Measurements from ENCODE around the gene GIPC3.
"Not testable (repeated sequence)": the region's sequence is repeated elsewhere in the genome, so short reads cannot be mapped to it uniquely, and the experiment has no call there.

GIPC3 gene

DNA sequence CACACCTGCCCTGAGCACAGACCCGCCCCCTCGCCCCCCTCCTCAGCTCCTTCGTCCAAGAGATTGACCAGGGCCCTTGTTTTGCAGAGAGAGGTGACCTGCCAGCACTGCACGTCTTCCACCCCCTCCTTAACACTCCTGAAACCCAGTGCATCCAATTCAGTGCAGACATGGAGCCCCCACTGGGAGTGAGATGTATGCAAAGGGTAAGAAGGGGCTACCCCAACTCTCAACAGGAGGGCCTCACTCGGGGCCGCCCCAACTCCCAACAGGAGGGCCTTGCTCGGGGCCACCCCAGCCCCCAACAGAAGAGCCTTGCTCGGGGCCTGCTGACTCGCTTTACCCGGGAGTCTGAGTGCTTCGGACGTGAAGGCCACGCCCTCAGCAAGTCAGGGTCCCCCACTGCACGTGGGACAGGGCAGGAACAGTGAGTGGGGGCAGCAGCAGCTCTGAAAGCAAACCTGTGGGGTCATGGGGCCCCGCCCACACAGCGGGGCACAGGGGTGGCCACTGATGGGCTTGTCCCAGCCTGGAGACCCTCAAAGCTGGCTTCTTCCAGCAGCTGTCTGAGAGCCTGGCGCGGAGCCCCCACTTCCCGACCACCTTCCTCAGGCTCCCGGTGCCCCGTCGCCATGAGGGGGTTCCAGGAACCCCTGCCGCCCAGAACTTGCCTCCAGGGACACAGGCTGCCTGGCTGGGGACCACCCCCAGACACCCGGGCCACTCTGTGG is 35.7 kb downstream of the GIPC3 start:
- DNase-seq: no peak

DNA sequence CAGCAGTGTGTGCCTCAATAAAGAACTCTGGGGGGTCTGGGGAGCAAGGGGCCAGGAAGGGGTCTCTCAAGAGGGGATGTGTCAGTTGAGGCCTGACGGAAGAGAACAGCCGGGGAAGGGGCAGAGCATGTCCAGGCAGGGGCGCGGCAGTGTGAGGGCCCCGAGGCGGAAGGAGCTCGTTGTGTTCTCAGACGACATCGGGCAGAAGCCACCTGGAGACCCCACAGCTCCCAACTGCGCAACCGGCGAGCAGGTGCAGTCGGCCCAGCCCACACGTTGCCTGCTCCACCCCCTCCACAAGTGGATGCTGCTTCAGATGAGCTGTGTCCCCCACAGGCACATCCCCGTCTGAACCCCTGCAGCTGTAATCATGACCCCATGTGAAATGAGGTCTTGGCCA is 36.4 kb downstream of the GIPC3 start:
- DNase-seq: no peak

DNA sequence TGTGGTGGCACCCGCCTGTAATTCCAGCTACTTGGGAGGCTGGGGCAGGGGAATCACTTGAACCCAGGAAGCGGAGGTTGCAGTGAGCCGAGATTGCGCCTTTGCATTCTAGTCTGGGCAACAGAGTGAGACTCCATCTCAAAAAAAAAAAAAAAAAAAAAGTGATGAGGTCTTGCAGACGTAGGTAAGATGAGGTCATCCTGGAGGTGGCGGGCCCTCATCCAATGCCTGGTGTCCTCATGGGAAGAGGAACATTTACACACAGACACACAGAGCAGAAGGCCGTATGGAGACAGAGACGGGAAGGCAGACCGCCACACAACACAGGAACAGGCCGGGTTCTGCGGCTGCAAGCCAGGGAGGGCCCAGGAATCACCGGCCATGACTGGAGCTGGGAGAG is 36.9 kb downstream of the GIPC3 start:
- no peak for DNase-seq

DNA sequence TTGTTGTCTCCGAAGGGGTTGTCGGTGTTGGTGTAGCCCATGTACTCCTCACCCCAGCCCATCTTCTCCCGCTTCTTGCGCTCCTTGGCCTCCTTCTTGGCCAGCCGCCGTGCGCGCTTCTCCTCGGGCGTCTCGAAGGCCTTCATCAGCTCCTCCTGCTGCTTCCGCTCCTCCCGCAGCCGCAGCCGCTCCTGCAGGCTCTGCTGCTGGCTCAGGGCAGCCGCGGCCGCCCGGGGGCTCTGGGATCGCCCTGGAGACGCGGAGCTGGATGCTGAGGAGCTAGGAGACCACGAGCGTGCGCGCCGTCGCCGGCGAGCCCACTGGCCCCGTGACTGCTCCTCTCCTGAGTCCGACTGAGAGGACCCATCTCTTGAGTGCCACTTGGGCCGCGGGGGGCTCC is 38.4 kb downstream of the GIPC3 start:
- no peak for DNase-seq

DNA sequence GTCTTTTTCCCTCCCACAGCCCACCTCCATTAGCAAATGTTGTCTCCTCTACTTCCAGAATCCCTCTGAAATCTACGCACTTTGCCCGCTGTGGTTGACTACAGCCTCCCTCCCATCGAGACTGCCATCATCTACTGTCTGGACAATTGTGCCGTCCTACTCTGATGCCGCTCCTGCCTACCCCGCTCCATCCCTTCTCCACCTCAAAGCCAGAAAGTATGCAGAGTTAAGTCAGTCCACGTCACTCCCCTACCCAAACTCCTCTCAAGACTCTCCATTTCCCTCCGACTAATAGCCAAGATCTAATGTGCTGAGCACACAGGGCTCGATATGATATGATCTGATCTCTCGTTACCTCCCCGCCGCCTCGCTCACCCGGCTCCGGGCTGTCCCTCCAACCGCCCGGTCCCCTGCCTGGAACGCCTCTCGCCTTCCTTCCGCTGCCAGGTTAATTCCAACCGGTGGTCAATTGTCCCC is 40.8 kb downstream of the GIPC3 start:
- no peak for DNase-seq

DNA sequence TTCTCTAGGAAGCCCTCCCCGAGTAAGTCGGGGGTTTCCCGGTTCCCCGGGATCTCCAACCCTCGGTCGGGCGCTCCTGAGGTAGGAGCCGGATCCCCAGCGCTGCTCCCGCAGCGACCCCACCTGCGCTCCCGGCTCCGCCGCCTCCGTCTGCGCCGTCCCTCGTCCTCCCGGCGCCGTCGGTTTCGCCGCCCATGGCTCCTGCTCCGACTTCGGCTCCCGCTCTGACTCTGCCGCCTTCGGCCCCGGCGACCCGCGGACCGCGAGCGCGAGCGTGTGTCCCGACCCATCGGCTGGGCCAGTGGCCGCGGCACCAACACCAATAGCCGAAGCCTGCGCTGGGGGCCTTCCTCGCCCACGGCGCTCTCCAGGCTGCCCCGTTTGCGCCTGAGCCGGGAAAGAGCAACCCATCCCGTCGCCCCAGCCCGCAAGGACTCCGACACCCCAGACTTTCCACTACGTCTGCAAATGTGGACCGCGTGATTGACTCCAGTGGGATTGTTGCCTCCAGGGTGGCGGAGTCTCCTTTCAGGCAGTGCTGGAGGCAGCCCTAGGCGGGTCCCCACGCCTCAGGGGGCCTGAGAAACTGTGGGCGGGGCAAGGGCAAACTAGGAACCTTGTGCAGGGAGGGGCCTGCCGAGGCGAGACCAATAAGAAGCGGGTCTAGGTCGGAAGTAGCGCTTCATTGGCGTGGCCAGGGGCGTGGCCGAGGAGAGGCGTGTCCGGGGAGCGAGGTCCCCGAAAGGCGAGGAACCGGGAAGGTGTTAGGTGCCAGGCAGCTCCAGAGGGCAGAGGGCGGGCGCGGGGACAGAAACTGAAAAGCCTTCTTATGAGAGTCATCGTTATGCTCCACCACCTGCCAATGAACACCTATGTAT is 41.4 kb downstream of the GIPC3 start, which contains the start of gene CACTIN:
TSS of gene CACTIN (minus strand) at position 318 of the 878 bp plus-strand sequence. CDS start at position 290, 28 bp downstream.
- peak; percentile 95 for DNase-seq

DNA sequence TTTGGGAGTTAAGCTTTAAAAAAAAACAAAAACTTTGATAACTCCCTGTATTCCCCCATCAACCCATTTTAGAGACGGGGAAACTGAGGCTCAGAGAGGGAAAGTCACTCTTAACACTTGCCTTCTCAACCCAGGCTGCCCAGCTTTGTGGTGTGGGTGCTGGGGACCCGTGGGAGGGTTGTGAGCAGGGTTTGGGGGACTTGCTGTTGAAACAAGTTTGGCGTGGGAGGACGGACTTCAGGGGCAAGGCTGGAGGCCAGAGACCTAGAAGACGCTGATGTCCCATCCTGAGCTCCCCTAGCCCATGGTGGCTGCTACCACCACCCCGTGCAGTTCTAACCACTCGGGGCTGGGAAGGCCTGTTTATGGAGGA is 42.1 kb downstream of the GIPC3 start:
- no peak for DNase-seq

DNA sequence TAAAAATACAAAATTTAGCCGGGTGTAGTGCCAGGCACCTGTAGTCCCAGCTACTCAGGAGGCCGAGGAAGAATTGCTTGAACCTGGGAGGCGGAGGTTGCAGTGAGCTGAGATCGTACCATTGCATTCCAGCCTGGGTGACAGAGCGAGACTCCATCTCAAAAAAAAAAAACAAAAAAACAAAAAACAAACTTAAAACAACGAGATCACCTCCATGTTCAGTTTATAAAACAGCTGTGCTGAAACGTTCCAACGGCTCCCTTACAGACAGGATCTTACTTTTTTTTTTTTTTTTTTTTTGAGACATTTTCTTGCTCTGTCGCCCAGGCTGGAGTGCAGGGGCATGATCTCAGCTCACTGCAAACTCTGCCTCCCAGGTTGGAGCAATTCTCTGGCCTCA is 43.5 kb downstream of the GIPC3 start:
- not testable (repeated sequence) for DNase-seq

DNA sequence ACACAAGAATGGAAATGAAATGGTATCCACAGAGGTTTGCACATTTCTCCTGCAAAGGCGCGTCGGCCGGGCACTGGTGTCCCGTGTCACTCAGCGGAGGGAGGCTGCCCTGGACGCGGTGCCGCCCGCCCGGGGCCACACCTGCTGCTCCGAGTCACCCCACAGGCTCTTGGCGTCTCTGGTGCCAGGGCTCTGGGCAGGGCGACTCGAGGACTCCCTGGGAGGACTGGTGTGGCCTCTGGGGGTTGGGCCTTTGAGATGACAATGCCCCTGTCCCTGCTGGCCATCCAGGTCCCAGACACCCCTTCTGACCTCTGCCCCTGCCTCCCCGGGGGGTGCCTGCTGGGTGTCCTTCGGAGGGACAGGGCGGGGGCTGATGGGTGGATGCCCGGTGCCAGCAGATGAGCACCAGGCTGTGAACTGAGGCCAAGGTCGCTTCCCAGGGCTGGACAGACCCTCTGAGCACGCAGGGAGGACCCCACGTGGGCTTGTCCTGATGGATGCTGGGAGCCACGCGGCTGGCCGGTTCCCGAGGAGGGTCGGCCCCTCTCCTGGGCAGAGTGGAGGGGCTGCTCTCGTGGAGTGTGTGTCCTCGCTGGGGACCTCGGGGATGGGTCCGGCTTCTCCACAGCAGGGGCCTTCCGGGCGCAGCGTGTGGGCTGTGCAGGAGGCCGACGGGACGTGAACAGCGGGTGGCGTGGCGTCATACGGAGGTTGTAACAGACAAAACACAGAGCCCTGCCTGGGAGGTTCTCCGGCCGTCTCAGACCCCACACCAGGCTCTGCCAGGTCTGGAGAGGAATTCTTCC is 46.0 kb downstream of the GIPC3 start:
- DNase-seq: no peak

DNA sequence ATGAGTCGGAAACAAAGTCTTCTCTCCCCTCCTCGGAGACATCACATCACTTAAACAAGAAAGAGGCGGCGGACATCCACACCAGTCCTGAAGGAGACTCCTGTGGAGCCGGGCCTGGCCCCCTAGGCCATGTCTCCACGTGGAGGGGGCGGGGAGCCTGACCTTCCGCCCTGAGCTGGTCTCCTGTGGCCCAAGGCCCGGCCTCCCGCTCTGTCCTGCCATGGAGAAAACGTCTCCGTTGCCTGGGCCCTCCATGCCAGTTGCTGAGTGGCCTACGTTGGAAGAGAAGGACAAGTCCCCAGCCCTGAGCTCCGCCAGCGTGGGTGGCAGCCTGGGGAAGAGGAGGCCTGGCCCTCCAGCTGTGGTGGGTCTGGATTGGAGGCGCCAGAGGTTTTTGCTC is 46.8 kb downstream of the GIPC3 start:
- DNase-seq: no peak

DNA sequence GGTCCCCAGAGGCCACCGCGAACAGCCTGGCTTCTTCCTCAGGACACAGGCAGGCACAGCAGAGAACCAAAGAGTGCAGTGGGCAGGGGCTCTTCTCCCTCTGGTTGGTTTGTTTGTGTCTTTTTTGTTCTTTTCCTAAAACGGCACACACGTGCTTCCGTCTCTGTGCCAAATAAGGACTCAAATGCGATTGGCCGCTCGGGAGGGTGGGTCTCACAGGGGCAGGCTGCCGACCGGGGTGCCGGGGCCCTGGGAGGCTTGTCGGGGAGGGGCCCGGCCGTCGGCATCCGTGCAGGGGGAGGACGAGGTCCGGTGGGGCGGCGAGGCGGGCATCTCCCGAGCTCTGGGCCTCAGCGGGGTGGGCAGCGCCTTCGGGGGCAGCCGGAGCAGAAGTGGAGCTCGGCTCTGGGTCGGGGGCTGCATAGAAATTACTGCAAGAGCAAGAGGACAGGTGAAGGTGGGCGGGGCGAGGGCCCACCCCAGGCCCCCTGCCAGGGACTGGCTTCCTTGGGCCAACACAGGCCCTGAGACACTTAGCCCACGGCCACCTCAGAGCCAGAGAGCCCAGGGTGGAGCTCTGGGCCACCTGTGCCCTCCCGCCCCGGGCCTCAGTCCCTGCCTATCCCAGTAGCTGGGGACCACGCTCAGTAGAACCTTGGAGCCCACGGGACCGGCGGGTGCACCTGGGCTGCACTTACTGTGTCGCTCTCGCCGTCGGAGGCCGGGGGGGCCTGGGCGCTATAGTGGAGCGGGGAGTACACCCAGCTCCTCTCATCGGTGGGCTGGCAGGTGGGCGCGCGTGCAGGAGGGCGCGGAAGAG is 47.7 kb downstream of the GIPC3 start:
- DNase-seq: no peak

DNA sequence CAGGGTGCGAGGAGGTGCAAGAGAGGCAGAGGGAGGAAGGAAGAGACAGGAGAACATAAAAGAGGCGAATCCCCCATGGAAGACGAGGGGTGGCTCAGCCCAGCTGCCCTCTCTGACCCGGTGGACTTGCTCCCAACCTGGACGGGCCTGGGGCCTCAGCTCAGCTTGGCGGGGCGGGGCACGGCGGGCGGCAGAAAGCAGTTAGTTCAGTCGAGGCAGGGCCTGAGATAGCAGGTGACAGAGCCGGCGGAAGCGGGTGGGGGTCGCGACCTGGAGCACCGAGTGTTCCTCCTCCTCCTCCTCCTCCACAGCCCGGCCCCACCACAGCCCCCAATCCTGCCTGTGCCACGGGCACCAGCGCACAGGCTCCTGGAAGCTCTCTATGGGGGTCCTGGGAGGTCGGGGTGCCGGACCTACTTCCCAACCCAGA is 48.3 kb downstream of the GIPC3 start:
- no peak for DNase-seq

DNA sequence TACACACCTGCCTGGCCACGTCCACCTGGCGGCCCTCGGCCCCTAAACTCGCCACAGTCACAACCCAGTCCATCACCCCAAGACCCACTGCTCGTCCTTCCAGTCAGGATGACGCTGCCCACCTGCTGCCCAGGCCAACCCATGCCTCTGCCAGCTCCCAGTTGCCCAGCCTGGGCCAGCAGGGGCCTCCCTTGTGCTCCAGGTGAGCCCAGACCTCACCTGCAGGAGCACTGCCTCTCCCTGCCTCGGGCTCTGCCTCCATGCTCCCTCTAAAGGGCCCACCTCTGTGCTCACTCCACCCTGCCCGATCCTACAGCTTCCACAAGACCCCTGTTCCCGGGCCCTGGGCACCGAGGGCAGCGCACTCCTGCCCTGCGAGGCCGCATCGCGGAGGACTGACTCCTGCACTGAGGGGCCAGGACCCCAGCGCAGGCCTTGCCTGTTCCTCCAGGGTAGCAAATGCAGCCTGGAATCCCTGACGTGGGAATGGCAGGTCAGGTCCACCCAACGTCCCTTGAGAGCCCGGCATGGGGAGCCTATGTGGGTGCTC is 49.3 kb downstream of the GIPC3 start:
- DNase-seq: no peak

DNA sequence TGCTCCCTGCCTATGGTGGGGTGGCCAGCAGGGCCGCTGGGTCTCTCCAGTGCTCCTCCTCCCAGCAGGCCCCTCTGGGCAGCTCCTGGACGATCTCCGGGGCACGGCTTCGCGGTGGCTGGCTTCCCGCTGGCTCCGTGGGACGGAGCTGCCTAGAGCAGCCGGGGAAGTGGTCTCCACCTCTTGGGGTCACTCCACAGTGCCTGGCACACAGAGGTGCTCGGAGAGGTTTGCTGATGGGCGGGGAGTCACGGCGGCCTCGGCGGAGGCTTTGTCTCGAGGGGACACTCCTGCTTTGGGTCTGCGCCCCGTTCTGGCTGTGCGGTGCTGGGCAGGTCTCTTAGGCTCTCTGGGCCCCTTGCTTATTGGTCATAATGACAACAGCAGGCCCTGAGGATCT is 51.2 kb downstream of the GIPC3 start:
- no peak for DNase-seq

DNA sequence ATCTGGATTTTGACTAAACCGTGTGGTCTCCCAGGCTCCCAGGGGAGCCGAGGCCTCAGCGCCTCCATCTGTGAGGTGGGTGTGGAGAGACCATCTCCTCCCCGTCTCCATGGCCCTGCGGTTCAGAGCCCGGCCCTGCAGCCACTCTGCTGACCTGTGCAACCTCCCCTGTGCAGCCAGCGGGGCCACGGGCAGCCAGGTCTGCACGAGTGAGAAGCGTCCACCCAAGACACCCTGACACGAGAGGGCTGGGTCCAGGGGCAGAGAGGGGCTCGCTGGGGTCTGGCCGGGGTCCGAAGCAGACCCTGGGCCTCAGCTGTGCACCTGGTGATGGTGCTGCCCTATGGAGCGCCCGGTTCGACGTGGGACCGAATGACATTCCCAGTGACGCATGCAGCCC is 51.7 kb downstream of the GIPC3 start:
- no peak for DNase-seq

DNA sequence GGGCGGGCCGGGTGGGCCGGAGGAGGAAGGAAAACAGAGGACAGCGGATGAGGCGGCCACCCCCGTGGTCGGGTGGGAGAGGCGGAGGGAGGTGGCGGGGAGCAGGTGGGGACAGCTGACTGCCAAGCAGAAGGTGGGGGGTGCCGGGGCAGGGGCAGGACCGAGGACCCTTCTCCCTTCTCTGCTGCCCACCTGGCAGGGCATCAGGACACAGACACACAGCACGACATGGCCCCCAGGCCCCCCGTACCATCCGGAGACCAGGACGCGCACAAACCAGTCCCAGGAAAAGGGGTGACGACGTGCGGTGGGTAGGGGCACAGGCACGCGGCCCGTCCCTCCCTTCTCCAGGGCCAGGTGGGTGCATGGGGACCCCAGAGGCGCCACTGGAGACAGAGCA is 52.3 kb downstream of the GIPC3 start:
- no peak for DNase-seq

DNA sequence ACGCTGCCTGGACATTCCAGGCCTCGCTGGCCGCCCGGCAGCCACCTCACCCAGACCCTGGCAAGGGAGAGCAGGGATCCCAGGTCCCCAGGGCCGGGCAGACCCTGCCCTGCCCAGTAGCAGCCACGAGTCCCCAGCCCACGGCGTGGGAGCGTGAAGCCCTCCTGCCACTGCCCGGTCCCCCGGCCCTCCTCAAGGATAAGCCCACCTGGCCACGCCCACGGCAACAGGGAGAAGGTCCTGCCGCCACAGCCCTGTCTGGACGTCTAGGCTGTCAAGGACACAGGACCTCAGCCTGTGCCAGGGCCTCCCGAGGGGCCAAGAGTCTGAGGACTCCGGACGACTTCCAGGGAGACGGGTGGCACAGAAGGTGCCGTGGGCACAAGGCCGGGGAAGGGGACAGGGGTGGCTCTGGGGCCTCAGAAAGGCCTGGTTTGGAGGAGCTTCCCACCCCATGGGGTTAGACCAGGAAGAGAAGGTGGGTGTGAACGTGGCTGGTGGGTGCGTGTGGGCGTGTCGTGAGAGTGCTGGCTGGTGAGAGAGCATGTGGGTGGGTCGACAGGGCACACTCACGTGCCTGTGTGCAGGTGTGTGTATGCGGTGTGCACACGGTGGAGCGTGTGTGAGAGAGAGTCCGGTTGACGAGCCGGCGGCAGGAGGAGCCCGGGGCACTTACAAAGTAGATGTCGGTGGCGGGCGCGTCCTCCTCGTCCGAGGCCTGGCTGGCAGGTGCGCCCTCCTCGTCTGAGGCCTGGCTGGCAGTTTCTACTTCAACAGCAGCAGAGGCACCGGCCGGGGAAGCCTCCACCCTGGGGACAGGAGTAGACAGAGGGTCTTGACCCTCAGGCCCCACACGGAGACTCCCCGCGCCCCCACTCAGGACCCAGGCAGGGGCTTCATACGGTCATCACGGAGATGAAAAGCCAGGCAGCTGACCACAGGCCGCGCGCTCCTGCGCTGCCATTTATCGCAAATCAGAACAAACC is 53.2 kb downstream of the GIPC3 start:
- DNase-seq: no peak

DNA sequence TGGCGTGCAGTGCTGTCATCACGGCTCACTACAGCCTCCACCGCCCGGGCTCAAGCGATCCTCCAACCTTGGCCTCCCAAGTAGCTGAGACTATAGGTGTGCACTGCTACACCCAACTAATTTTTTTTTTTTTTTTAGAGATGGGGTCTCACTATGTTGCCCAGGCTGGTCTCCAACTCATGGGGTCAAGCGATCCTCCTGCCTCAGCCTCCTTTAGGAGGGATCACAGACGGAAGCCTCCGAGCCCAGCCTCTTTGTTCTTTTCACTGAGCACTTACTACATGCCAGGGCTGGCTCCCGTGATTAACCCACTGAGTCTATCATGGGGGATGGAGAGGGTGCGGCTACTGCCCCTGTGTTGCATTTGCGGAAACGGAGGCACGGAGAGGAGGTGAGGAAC is 54.2 kb downstream of the GIPC3 start:
- no peak for DNase-seq

DNA sequence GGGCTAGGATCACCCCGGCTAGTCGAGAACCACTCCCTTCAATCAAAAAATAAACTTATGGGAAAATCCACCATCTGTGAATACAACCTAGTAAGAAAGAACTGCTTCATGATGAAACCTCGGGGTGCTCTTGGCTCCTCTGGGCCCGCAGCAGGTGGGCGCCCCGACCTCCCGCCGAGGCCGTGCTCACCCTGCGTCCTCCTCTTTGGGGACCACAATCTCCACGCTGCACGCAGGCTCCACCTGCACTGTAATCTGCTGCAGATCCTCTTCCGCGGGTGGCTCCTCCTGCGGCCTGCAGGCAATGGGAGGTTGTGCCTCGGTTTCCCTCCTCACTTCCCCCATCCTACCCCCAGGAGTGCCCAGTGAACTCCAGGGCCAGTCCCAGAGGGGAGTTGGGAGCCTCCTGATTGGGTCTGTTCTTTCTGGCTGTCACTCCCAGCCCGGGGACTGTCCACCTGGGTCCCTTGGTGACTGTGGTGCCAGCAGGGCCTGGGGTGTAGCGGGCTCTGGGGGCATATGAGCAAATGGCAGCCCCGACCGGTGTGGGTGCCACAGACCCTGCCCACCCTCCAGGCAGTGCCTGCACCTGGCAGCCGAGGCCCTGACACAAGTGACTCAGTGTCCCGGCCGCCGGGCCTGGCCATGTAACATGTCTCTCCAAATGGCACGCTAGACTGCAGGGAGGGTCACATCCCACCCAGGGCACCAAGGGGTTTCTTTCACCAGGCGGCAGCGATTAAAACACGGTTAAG is 56.4 kb downstream of the GIPC3 start:
- no peak for DNase-seq

DNA sequence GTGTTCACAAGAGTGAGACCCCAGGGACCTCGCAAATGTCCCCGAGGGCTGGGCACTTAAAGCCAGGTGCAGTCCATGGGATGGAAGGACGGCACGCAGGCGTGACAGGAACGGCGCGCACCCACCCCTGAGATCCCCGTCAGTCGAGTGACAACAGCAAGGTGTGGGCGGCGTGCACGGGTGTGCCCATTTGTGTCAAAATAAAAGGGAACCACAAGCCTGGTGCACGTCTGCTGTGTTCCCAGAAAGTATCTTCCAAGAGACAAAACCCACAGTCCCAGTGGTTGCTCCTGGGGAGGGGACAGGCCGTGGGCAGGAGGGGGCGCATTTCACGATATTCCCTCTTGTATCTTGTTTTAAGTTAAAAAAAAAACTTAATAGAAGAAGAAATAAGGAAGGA is 57.0 kb downstream of the GIPC3 start:
- DNase-seq: no peak
